ENCODE measurements around the gene GAS7.
"Not testable (repeated sequence)": the region's sequence is repeated elsewhere in the genome, so short reads cannot be mapped to it uniquely, and the experiment has no call there.

Gene GAS7

DNA sequence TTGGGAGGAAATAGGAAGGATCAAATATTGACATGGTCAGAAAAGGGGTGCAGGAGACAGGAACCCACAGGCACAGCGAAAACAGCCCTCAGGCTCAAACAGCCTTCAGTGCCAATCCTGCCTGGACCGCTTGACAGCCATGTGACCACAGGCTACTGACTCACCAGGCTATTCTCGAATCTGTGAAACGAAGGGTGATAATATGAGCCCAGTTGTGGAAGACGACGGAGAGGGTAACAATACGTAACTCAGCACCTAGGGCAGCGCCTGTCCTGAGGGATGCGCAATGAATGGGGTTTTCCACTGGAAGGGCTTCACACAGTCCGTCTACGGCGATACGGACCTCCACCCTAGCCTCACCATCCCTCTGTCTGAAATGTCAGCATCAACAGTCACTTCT is 176.0 kb downstream of the GAS7 start:
- no peak for DNase-seq (ENCODE audit: low read depth, low spot score)

GRCh38 chr17:10021272-10021984 is 177.0 kb downstream of the GAS7 start:
- no peak for DNase-seq (ENCODE audit: low read depth, low spot score)

DNA sequence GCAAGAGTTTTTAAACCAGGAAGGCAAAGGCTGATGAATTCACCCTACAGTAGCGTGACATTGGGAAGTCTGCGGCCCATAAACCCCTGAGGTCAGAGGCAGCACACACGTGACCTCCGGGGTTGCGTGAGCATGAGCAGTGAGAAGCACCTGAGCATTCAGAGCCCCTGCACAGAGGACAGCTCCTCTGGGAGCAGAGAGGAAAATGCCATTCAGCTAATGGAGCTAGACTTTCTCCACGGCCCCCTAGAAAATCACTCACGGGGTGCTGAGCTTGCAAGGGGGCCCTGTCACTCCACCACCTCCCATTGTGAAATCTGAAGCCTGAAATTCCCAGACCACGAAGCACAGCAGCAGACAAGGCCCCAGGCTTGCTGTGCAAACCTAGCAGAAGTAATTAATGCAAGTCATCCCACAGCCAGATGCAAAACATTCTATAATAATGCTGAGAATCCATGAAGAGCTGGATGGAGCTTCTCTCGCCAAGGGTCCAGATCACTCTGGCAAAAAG is 178.4 kb downstream of the GAS7 start:
- no peak for DNase-seq (ENCODE audit: low read depth, low spot score)

DNA sequence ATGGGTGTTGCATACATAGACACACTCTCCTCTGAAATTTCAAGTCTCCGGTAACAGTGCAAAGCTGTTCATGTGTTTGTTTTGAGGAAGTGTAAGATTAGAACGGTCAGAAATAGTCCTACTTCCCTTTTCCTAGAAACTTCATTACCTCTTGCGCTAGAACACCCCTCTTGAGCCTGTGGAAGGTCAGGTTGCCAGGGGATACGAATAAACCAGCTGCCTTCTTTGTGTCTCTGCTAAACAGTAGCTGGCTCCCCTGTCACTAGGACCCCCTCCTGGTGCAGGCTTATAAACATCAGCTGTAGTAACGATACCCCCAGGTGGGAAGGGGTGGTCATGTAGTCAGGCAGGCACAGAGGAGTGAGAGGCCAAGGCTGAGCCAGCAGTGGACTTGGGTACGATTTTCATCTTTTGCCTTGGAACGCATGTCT is 179.9 kb downstream of the GAS7 start:
- DNase-seq (ENCODE audit: low read depth, low spot score) = no peak

GRCh38 chr17:10016958-10017570 is 181.3 kb downstream of the GAS7 start:
- not testable (repeated sequence) for DNase-seq (ENCODE audit: low read depth, low spot score)

DNA sequence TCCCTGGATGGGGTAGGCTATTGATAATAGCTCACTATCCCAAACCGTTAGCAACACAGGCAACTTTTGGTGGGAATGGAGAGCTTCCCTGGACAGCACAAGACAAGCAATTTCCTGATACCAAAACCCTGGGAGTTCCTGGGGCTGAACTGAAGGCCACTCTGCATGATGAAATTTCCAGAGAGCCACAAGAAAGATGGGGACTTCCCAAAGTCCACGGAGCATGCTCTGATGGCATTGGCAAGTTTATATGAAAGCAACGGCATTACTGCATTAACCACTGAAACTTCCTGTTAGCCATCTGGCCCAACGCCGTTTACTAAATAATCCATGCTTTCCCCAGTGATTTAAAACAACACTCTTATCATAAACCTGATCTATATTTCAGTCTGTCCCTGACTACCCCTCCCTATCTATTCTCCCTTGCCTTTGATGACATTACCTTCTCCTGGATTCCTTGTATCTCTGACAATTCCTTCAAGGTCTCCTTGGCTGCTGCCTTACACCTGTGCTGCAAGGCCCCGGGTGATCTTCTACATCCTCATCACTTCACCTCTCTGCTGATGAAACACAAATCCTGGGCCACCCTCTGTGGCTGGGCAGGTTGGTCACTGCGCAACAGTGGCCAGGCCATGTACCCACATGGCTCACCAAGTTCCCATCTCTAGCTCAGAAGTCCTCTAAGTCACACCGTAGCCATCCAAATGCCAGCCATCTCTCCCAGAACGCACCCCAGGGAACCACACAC is 184.9 kb downstream of the GAS7 start:
- no peak for DNase-seq (ENCODE audit: low read depth, low spot score)

GRCh38 chr17:10010752-10011151 is 187.7 kb downstream of the GAS7 start:
- no peak for DNase-seq (ENCODE audit: low read depth, low spot score)

DNA sequence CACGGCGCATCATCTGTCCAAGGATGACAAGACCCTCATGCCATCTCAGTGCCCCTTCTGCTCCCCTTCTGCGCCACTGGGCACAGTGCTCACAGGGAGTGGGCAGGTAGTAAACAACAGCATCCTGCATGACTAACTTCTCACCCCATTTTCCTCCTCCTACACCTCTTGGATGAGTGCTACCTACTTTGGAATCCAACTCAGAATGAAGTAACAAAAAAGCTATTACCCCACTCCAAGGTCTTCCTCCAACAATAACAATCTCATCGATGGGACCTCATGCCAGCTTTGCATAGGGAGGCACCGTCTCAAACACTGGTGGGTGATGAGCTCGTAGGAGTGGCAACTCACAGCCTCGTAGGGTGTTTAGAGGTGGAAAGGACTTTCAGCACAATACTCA is 194.7 kb downstream of the GAS7 start:
- DNase-seq (ENCODE audit: low read depth, low spot score) = no peak

DNA sequence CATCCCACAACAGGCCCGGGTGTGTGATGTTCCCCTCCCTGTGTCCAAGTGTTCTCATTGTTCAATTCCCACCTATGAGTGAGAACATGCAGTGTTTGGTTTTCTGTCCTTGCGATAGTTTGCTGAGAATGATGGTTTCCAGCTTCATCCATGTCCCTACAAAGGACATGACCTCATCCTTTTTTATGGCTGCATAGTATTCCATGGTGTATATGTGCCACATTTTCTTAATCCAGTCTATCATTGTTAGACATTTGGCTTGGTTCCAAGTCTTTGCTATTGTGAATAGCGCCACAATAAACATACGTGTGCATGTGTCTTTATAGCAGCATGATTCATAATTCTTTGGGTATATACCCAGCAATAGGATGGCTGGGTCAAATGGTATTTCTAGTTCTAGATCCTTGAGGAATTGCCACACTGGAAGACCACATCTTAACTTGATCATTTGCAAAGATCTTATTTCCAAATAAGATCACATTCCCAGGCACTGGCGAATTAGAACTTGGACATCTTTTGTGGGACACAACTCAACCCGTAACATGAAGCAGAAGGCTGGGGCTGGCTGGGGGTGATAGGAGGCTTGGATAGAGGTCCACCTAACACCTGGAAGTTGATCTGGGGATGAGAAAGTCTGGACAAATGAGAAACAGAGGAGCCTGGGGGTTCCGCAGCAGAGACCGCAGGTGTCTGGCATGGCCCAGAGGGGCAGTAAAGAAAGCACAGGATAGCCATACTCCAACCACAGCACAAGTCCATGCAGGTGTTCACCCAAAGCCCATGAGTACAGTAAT is 195.6 kb downstream of the GAS7 start:
- DNase-seq (ENCODE audit: low read depth, low spot score) = not testable (repeated sequence)

- no peak for DNase-seq (ENCODE audit: low read depth, low spot score)
Measured at GRCh38 chr17:10001306-10001873, 197.0 kb downstream of the GAS7 start.

- DNase-seq (ENCODE audit: low read depth, low spot score) = no peak
Measured at GRCh38 chr17:9999919-10000695, 198.3 kb downstream of the GAS7 start.

DNA sequence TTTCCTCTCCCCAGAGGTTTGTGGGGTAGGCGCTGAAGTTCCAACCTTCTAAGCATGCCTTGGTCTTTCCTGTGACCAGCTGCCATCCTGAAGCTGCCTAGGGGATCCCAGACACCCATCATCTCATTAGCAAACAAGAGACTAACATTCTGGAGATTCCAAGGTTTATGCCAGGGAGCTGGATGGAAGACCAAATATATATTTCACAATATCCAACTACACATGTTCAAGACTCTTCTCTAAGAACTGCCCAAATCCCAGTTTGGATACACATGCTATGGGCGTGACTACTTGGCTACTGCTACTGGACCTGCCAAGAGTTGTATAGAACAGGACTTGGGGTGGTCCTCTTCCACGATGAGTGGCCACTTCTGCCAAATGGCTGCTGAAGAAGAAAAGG is 200.3 kb downstream of the GAS7 start:
- DNase-seq (ENCODE audit: low read depth, low spot score) = no peak

GRCh38 chr17:9994761-9995160 is 203.6 kb downstream of the GAS7 start:
- no peak for DNase-seq (ENCODE audit: low read depth, low spot score)

GRCh38 chr17:9991796-9992195 is 206.6 kb downstream of the GAS7 start:
- no peak for DNase-seq (ENCODE audit: low read depth, low spot score)

DNA sequence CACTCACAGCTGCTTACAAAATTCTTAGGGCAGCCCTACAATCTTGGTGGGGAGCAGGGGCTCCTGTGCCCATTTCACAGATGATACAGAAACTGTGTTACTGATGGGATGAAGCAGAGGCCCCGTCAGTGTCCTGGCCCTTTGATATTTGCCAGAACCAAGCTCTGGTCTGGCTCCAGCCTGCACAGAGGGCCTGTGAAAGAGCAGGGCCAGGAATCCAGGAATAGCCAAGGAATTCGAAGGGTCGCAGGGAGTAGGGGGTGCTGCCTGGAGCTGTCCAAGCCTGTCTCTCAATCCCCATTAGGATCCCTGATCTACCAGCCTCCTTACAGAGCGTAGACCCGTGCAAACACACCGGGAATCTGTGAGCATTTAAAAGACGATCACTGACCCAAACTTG is 207.1 kb downstream of the GAS7 start:
- no peak for DNase-seq (ENCODE audit: low read depth, low spot score)

GRCh38 chr17:9987779-9988585 is 210.4 kb downstream of the GAS7 start:
- no peak for DNase-seq (ENCODE audit: low read depth, low spot score)

GRCh38 chr17:9986754-9987382 is 211.5 kb downstream of the GAS7 start:
- DNase-seq (ENCODE audit: low read depth, low spot score) = no peak

GRCh38 chr17:9985646-9986045 is 212.8 kb downstream of the GAS7 start:
- no peak for DNase-seq (ENCODE audit: low read depth, low spot score)

GRCh38 chr17:9984768-9985167 is 213.6 kb downstream of the GAS7 start:
- no peak for DNase-seq (ENCODE audit: low read depth, low spot score)

All from activated naive CD8-positive, alpha-beta T cell treated with anti-CD3 and anti-CD28 coated beads, Interleukin-2, amount 50 U/mL, for 16 hours (primary cell).